Lung (tissue), 12 donors: ENCODE data around the gene HOXA4. TPM values are rescaled to one million over a fixed set of nuclear protein-coding genes. Genes with fewer than 3 reads are reported as not detected.

Experiments used
- ATAC-seq: fragments of 200-7000 bp; cut with Tn5 transposase; one replicate; pipeline ENCODE4 v1.9.1; 2020; ENCODE audit warnings: moderate number of reproducible peaks; ENCODE audit not compliant: insufficient read depth, low FRiP score
- DNase-seq, 3 donors: peaks; one replicate each; pipeline ENCODE4 v3.0.0-alpha.2; 2013 to 2017
- H3K27ac ChIP-seq, 2 donors: one replicate each; pipeline ENCODE4 v1.5.1; 2013; ENCODE audit warnings: mild to moderate bottlenecking in 2 of 2, moderate library complexity in 2 of 2, control low read depth in 1 of 2, inconsistent platforms in 1 of 2, low read depth in 1 of 2, low read length in 1 of 2
- H3K27me3 ChIP-seq, 3 donors: one replicate each; pipeline ENCODE4 v1.5.1; 2013; ENCODE audit warnings: low read length in 2 of 3; ENCODE audit not compliant: control insufficient read depth in 3 of 3, insufficient read depth in 3 of 3
- H3K36me3 ChIP-seq, 4 donors: one replicate each; pipeline ENCODE4 v1.5.1; 2013; ENCODE audit warnings: low read length in 4 of 4, mild to moderate bottlenecking in 1 of 4, moderate library complexity in 1 of 4; ENCODE audit not compliant: control insufficient read depth in 4 of 4, insufficient read depth in 4 of 4
- H3K4me1 ChIP-seq, 5 donors: one replicate each; pipeline ENCODE4 v1.5.1; 2013; ENCODE audit warnings: low read length in 5 of 5, mild to moderate bottlenecking in 2 of 5, moderate library complexity in 1 of 5; ENCODE audit not compliant: control insufficient read depth in 5 of 5, insufficient read depth in 5 of 5
- H3K4me3 ChIP-seq: one replicate; pipeline ENCODE4 v1.5.1; 2013; ENCODE audit warnings: mild to moderate bottlenecking, control low read depth, moderate library complexity
- H3K9ac ChIP-seq, 2 donors: one replicate each; pipeline ENCODE4 v1.5.1; 2013; ENCODE audit warnings: low read length in 2 of 2, control low read depth in 1 of 2; ENCODE audit not compliant: insufficient read depth in 1 of 2
- H3K9me3 ChIP-seq, 4 donors: one replicate each; pipeline ENCODE4 v1.5.1; 2013; ENCODE audit warnings: low read length in 3 of 4, mild to moderate bottlenecking in 1 of 4, moderate library complexity in 1 of 4; ENCODE audit not compliant: control insufficient read depth in 4 of 4, insufficient read depth in 3 of 4
- WGBS, 2 donors: extraction: QIAGEN DNeasy Blood & Tissue Kit; methylation state at CpG; one replicate each; pipeline ENCODE4 v1.1.7; 2013; 5-methylcytosine and 5-hydroxymethylcytosine counted together
- polyA plus RNA-seq, 2 donors: library from polyadenylated mRNA; stranded (reverse); fragments of 200-250 nt; gene quantifications; one replicate each; pipeline ENCODE4 v1.2.1, GENCODE V29; 2013
- total RNA-seq, 2 donors: library from RNA; depleted of rRNA in 1 of 2; stranded (reverse); fragments of >200 nt in 1 of 2; gene quantifications; one replicate each; pipeline ENCODE4 v1.2.1, GENCODE V29; 2014 to 2021
- TF ChIP-seq, protein P1 (sequence below): IDR thresholded peaks from 2 replicates; pipeline ENCODE4 v1.5.1; 2012; ENCODE audit warnings: mild to moderate bottlenecking; ENCODE audit errors: control extremely low read depth, extremely low read depth
- donor health status: control.
- donor health status: control.
- donor health status: Bipolar disorder and iron deficiency.
- donor health status: healthy.
- donor health status: DM: yes; HTN: yes; CAD: no.

Gene HOXA4
- total and polyA plus RNA-seq, 4 donors: 2.7 to 6.0 (median 4.1) TPM

DNA sequence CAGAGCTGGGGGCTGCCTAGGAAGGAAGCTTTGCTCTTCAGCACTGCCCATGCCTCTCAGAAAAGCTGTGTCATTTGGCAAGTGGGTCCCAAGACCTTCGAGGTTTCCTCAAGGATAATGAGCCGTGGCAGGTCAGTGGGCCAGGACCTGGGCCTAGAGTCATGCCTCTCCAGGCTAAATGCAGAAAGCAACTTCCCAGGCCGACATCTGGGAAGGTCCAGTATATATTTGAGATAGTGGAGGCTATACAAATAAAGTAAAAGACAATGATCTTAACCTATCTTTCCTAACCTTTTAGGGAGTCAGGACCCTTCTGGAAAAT is 45.9 kb upstream of the HOXA4 start:
- Histone ChIP-seq H3K9ac (no peak overlapping the region), H3K36me3 (no peaks in the 10 kb centered on the region), H3K4me1 (peaks cover 0 to 25% (median 8%) of the 10 kb centered on the region in 5 donors), H3K27ac (no peak overlapping the region), H3K9me3 (peaks cover 0 to 17% (median 0%) of the 10 kb centered on the region in 4 donors), H3K27me3 (peaks cover 23 to 91% (median 76%) of the 10 kb centered on the region in 3 donors), H3K4me3 (no peak overlapping the region)
- TF ChIP-seq, protein P1, sequence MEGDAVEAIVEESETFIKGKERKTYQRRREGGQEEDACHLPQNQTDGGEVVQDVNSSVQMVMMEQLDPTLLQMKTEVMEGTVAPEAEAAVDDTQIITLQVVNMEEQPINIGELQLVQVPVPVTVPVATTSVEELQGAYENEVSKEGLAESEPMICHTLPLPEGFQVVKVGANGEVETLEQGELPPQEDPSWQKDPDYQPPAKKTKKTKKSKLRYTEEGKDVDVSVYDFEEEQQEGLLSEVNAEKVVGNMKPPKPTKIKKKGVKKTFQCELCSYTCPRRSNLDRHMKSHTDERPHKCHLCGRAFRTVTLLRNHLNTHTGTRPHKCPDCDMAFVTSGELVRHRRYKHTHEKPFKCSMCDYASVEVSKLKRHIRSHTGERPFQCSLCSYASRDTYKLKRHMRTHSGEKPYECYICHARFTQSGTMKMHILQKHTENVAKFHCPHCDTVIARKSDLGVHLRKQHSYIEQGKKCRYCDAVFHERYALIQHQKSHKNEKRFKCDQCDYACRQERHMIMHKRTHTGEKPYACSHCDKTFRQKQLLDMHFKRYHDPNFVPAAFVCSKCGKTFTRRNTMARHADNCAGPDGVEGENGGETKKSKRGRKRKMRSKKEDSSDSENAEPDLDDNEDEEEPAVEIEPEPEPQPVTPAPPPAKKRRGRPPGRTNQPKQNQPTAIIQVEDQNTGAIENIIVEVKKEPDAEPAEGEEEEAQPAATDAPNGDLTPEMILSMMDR: no peak
- no peak for ATAC-seq
- DNase-seq: no peak
- WGBS, 2 donors: 75 to 77% methylated on average over 3 of the region's 3 CpGs

DNA sequence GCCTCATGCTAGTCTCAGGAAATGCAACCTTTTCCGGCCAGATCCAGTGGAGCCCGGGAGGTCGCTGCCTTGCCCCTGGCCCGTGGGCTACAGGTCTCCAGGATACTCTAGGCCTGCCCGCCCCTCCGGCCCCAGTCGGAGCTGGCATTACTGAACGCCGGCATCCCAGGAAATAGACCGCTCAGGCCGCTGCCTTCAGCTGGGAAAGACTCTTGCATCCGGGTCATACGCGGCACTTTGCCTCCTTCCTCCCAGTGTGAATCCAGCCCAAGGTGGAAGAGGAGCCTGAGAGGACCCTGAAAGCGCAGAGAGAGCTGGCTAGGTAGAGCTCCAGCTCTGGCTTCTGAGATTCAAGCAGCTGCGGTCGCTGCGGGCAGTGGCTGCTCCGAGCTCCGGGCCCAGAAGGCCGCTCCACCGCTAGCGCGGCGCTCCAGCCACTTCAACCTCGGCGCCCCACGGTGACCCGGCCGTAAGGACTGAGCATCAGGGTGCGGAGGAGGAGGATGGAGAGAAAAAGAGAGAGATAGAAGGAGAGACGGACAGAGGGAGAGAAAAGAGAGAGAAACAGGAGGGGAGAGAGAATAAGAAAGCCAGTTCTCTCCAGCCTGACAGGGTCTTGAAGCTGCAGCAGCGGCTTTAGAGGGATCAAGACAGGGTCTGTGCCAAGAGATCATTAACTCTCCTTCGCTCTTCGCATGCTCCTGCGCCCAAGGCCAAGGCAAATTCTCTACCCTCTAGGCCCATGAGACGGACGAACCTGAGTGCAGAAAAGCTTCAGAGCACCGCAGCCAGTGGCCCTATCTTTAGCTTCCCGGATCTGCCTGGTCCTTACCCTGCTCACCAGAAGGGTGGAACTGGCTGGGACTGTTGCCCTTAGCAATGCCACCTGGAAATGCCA is 45.3 kb upstream of the HOXA4 start:
- ATAC-seq (no peak), DNase-seq (peak in 1 of 3 donors; percentile 12)
- 64 to 75% methylated on average over 40 of the region's 40 CpGs for WGBS, 2 donors
- TF ChIP-seq, protein P1: no peak
- no peak overlapping the region for H3K27ac ChIP-seq
- no peaks in the 10 kb centered on the region for H3K36me3 ChIP-seq
- H3K9me3 ChIP-seq: peaks cover 0 to 20% (median 0%) of the 10 kb centered on the region in 4 donors
- peaks cover 23 to 92% (median 78%) of the 10 kb centered on the region in 3 donors for H3K27me3 ChIP-seq
- H3K4me3 ChIP-seq: no peak overlapping the region
- no peak overlapping the region for H3K9ac ChIP-seq
- peaks cover 0 to 25% (median 8%) of the 10 kb centered on the region in 5 donors for H3K4me1 ChIP-seq

DNA sequence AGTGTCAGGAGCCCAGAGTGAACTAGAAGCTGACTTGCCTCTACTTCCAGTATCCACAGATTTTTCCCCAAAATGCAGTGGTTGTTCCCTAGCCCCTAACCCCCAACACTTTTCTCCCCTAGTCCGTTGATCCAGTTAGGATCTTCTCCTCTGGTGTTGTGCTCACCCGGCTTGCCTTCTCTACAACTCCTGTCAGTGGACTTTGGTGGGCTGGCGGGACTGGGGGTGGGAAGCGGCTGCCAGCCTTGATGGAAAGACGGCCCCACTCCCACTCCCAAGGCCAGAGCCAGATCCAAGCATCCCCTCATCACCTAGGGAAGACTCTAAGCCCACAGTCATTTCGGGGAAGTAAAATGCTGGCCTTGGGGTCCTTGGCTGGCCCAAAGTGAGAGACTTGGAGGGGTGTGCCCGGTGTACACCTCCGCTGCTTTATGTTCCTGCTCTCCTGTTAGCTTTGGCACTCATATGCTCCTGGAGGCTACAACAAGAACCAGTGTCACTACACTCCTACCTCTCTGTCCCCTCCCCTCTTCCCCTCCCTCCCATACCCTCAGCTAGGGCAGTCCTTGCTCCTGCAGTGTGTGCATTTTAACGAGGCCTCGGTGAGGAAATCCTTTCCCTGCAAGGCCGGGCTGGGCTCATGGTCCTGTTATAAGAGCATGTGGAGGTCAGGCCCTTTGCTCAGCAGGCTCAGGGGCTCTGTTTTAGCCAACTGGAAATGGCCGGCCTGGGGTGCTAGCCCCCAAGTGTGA is 44.5 kb upstream of the HOXA4 start:
- Histone ChIP-seq H3K4me3 (no peak overlapping the region), H3K27ac (no peak overlapping the region), H3K27me3 (peaks cover 27 to 92% (median 79%) of the 10 kb centered on the region in 3 donors), H3K36me3 (no peaks in the 10 kb centered on the region), H3K4me1 (peaks cover 0 to 25% (median 7%) of the 10 kb centered on the region in 5 donors), H3K9me3 (peaks cover 0 to 20% (median 0%) of the 10 kb centered on the region in 4 donors), H3K9ac (no peak overlapping the region)
- 60 to 80% methylated on average over 12 of the region's 12 CpGs for WGBS, 2 donors
- TF ChIP-seq, protein P1: no peak
- ATAC-seq: no peak
- peak in 1 of 3 donors; percentile 13 for DNase-seq
